Left renal cortex interstitium (tissue), 4 donors: ENCODE measurements around the gene MON2. TPM values are rescaled to one million over a fixed set of nuclear protein-coding genes. Genes with fewer than 3 reads are reported as not detected.
A peak's percentile ranks its signal among the peaks of the same experiment; 100 is the strongest.
"Not testable (repeated sequence)": the region's sequence is repeated elsewhere in the genome, so short reads cannot be mapped to it uniquely, and the experiment has no call there.

ENCODE experiments used
- DNase-seq, 4 donors: peaks; one replicate each; pipeline ENCODE4 v3.0.0-alpha.2; 2013; ENCODE audit warnings: low read depth in 4 of 4, low spot score in 2 of 4, missing footprints in 1 of 4
- polyA plus RNA-seq, 4 donors: library from polyadenylated mRNA; unstranded; fragments of 120-200 nt; gene quantifications; one replicate each; pipeline ENCODE4 v1.2.1, GENCODE V29; 2013; ENCODE audit not compliant: insufficient read length in 4 of 4

Gene MON2
- polyA plus RNA-seq, 4 donors = 38.3 to 86.8 (median 56.2) TPM

DNA sequence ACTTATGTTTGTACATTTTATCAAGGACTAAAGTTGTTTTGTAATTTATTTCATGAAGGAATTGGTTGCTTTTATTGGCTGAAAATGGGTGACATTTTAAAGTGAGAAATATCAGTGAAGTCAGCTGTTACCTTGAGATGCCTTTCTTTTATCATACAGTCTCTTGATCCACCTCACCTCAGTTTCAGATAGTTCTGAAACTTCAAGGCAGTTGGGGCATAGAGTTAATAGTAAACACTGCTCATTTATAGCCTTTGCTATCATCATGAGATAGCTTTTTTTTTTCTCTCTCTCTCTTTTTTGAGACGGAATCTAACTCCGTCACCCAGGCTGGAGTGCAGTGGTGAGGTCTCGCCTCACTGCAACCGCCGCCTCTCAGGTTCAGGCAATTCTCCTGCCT, 76.7 kb downstream of the MON2 start:
- no peak for DNase-seq

DNA sequence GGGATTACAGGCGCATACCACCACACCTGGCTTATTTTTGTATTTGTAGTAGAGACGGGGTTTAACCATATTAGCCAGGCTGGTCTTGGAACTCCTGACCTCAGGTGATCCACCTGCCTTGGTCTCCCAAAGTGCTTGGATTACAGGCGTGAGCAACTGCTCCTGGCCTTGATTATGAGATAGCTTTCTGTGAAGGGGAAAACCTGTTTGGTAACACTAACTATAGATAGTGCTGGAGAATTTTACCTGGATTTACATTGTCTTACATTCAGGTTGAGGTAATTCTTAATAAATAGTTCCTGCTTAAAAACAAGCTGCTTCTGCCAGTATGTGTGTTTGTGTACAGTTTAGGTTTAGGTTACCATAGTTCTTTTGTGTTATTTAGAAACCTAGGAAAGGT, 77.1 kb downstream of the MON2 start:
- no peak for DNase-seq

DNA sequence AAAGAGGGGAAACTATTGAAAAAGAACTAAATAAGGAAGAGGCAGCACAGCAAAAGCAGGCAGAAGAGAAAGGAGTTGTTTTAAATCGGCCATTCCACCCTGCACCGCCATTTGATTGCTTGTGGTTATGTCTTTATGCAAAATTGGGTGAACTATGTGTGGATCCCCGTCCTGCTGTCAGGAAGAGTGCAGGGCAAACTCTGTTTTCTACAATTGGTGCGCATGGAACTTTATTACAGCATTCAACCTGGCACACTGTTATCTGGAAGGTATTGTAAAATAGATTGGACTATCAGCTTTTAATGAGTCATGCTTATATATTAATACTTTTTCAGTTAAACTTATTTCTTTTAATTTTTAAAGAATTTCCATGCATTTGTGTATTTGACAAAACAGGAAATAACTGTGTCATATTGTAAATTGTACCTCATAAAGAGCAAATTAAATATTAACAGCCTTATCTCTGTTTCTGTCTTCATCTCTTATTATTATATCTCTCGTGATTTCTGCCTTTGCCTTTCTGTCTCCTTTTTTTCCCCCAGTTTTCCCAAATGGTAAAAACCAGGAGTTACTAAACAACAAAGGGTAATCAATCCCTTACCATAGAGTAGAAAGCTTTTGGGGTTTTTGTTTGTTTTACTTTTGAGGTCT, 86.4 kb downstream of the MON2 start:
- no peak for DNase-seq

DNA sequence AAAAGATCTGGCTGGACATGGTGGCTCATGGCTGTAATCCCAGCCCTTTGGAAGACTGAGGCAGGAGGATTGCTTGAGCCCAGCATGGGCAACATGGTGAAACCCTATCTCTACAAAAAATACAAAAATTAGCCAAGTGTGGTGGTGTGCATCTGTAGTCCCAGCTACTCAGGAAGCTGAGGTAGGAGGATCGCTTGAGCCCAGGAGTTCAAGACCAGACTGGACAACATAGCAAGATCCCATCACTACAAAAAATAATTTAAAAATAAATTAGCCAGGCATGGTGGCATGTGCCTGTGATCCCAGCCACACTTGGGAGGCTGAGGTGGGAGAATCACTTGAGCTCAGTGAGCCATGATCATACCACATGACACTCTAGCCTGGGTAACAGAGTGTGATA, 92.7 kb downstream of the MON2 start:
- DNase-seq = not testable (repeated sequence)

DNA sequence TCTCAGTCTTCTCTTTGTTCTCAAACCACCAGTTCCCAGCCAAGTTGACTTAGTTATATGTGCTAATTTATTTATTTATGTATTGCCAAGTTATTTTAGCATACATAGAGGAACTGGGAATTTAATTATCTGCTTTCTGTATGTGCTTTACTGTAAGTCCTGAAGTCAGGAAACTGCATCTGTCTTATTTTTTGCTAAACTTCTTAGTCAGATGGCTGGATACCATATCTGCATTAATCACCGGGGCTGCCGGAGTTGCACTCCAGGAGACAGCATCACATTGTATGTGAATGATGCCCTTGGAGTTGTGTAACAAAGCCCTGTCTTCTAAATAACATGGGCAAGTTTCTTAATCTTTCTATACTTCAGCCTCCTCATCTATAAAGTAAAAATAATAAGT, 96.2 kb downstream of the MON2 start:
- no peak for DNase-seq

DNA sequence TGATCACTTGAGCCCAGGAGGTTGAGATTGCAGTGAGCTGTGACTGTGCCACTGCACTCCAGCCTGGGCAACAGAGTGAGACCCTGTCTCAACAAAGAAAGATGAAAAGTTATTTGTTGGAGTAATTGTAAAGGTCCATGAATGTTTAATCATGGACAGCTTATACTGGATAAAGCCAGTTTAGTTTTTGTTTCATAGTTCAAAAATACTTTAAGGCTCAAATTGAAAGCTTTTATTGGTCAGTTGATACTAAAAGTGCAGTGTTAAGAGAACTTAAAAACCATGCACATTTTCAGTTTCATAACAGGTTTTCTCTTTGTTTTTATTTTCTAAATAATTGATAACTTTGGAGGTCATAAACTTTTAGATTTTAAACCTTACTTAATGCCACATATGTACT, 108.4 kb downstream of the MON2 start:
- no peak for DNase-seq

DNA sequence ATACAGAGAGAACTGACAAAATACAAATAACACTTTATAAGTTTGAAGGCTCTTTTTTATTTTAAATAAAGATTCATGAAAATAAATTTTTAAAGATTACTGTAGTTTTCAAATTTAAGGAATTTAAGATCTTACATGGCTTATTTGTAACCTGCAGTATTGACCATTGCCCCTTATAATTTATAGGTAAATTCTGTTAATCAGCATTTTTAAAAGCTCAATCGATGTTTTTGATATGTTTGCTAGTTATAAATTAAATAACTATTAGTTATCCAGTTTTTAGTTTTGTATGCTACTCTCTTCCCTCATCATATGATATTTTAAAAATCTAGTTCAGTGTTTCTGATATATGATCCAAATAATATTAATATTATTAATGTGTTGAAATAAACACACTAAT, 109.9 kb downstream of the MON2 start:
- DNase-seq = no peak

DNA sequence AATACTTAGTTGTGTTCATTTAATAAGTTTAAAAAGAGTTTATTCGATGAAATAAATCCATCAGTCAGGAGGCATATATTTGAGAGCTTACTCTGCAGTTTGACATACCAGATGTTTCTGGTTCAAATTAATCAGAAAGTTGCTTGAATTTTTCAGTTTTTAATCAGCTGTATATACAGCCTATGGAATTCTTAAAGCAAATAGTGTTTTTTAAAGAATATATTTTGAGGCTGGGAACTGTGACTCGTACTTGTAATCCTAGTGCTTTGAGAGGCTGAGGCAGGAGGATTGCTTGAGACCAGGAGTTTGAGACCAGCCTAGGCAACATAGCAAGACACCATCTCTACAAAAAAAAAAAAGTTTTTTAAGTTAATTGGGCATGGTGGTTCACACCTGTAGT, 112.1 kb downstream of the MON2 start:
- DNase-seq = no peak

DNA sequence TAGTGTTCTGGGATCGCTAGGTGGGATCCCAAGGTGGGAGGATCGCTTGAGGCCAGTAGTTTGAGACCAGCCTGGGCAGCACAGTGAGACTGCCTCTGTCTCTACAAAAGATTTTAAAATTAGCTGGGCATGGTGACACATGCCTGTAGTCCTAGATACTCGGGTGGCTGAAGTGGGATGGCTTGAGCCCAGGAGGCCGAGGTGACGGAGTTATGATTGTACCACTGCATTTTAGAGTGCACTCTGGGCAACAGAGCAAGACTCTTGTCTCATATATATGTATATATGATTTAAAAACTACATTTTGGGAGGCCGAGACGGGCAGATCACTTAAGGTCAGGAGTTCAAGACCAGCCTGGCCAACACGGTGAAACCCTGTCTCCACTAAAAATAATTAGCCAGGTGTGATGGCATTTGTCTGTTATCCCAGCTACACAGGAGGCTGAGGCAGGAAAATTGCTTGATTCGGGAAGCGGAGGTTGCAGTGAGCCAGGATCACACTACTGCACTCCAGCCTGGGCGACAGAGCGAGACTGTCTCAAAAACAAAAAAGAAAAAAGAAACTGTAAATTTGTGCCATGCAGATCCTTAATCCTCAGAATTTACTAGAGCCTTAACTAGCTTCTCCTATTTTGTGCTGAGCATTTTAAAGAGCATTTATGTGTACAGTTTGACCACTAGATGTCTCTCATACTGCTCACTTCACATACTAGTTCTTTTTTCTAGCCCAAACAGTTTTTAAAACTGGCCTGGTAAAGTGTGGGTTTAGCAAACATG, 114.8 kb downstream of the MON2 start:
- peak in 2 of 4 donors; percentile 35 to 49 for DNase-seq

DNA sequence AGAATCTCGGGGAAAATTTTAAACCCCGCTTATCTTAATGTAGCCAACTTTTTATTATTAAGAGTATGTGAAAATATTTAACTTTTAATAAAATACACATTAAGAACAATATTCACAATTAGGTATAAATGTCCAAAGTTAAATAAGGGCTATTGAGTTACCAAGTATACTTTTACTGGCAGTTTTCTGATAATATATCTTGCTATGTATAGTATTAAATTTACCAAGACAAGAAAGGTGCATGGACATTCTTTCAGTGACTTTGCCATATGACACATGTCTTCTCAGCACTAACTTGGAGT, 115.4 kb downstream of the MON2 start:
- no peak for DNase-seq

DNA sequence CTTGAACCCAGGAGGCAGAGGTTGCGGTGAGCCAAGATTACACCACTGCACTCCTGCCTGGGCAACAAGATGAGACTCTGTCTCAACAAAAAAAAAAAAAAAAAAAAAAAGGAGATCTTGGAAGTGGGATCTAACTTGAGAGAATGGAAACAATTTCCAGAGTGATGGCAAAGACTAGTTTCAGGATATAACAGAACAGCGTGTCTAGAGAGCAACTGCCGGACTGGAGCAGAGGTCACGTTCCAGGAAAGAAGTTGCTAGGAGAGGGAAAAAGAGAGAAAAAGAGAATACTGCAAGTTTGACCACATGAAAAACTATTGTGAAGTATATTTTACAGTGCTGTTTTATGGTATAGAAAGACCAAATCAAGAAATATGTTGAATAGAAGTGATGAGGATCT, 118.0 kb downstream of the MON2 start:
- DNase-seq = no peak

DNA sequence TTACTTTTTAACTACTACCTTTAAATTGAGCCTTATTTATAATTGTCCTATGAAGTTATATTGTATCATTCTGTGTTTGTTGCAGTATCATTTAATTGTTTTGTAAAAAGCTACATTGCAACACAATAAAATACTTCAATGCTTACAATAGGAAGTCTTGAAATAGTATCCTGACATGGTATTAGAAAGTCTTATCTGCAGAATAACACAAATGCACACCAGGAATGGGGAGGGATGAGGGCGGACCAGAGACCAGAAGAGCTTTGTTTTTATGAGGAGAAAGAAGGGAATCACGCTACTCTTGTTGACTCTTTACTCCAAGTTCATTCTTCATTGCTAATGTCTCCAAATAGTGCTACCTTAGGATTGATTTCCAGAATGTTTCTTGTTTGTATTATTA, 120.2 kb downstream of the MON2 start:
- no peak for DNase-seq

DNA sequence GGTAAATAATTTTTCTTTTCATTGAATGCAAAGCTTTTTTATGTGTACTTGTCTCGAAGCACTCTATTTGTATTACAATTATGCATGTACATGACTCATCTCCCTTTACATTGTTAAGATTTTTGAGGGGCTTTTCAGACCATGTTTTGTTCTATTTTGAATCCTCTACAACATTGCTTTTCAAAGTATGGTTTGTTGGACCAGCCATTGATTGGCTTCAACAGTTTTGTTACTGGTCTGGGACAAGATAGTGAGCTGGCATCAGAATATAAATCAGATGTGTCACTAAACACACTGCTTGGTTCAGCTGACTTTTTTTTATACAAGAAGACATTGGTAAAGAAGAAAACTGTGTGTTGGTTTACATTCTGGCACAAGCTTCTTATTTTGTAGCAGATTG, 122.3 kb downstream of the MON2 start:
- no peak for DNase-seq

DNA sequence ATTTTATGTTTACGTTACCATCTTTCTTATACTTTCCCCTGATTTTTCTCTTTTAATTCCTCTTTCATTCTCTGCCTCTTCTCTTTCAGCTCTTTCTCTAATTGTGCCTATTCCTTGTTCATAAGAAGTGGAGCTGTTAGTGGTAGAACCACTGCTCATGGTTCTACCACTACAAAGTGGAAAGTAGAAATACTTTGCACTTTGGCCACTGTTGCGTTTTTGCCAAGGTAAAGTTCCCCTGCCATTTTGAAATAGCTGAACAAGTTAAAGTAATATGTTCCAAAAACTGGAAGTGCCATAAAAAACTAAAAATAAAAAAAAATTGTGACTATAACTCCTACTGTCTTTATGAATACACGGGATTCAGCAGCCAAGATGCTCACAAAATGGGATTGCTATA, 130.6 kb downstream of the MON2 start:
- DNase-seq = no peak

DNA sequence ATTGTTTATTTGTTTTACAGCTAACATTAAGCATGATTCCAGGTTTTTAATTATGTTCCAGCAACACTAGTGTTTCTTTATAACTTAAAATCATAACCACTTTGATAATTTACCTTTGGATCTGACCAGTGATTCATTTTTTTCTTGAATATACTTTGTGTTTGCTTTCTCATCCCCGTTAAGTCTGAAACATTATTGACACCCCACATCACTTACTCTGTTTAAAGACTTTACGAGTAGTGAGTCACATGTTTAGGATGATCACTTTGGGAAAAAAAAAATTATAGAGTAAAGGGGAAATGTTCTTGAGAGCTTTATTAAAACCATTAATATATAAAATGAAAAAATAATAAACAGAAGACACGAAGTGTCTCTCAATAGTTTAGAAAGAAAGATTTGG, 132.2 kb downstream of the MON2 start:
- no peak for DNase-seq

DNA sequence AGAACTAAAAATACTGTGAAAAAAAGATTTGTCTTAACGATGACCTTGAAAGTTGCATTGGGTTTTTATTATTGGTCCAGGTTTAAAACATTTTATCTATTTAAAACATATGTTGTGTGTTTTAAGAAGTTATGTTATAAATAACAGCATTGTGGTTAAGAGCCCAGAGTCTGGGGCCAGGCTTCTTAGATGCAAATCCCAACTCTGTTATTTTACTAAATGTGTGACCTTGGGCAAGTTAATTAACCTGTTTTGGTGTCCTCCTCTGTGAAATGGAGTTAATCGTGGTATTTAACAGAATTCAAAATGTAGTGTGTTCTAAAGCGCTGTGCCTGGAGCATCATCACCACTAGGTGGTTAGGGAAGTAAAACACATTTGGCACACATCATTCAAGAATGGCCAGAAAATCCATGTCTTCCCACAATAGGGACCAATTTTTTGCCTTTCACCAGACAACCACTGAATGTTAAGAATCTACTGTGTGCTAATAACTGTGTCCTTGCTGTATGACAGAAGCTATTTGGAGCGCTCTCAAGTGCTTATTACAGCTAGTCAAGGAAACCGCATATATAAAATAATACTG, 133.3 kb downstream of the MON2 start:
- no peak for DNase-seq

DNA sequence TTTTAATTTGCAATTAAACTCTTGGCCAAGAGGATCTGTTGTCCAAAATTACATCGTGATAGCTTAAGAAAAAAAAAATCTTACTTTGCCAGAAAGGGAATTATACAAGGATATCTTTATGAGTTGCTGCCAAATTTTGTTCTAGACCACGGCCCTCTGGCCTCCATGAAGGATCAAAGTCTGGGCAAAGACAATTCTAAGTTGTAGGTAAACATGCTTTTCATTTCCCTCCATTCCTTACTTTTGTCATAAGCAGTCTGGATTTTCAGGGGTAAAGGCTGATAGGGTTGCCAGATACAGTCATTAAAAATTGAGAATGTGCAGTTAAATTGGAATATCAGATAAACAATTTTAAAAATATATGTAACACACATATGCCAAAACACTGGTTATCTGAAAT, 135.1 kb downstream of the MON2 start:
- DNase-seq = peak in 1 of 4 donors; percentile 4

DNA sequence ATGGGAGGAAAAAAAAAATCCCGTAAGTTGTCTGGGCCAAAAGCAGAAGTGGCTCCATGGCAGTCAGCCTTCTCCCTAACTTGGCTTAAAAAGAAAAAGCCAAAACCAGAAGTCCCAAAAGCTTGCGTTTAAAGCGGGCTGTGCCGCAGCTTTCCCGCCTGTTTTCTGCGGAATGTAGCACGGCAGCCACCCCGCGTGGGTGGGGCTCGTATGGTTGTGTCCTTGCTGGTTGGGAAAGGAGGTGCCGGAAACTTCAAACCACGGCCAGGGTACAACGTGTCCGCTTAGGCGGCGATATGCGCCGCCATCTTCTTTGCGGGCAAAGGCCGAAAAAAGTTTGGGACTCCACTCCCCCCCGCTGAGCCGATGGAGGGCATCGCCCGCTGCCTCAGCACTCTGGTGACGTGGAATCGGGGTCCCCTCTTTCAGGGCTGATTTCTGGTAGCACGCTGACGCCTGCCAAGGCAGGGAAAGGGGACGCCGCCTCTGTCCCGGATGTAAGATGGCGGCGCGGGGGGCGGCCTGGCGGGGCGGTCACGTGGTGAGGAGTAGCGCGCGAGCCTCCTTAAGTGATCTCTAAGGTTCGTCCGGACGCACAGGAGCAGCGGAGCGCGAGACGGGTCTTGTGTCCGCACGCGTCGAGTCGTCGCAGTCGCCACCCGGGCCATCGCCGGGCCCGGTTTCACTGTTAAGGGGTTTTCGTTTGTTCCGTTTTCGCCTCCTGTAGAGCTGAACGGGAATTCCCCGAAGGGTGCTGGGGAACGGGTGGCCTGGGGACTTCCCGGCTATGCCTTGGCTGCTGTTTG, 135.8 kb downstream of the MON2 start:
- peak; percentile 80 to 92 (median 86) for DNase-seq

DNA sequence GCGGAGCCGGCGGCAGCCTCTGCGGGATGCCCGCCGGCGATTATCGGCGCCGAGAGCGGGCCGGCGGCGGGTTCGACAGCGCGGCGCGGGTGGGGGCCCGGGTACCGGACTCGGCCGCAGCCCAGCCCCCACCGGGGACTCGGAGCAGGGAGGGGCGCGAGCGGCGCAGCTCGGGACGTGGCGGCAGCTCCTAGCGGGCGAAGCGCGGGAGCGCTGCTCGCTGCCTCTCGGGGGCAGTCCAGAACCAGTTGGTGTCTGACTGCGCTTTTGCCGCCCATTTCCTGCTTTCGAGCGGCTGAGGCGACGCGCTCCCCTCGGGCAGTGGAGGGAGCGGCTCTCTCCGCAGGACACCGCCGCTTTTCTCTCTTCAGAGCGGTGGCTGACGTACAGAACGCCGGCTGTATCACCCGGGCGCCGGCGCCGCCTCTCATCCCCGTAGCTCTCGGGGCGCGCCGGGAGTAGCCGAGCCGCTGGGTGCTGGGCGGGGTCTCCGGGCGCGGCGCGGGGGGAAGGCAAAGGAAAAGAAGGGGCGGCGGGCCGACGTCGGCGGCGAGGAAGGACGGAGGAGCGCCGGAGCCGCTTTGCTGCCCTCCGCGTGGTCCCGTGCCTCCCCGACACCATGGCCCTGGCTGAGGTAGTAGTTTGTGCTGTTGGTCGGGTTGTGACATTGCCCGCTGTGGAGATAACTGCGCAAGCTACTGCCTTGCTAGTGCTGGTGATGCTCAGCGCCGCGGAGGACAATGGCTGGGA, 136.6 kb downstream of the MON2 start:
- DNase-seq = peak; percentile 72 to 82 (median 80)

DNA sequence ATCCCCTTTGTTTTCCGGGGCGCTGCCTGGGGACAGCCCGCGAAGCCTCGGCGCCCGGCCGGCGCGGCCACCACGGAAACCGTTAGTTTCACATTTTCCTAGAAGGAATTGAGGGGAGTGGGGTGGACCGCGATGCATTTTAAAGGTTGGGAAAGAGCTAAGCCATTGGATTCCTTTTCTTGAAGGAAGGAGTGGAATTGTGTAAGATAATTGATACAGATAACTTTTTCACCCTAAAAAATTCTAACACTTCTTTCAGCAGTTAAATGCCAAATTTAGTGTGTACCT, 137.1 kb downstream of the MON2 start:
- peak in 3 of 4 donors; percentile 15 to 53 (median 42) for DNase-seq

DNA sequence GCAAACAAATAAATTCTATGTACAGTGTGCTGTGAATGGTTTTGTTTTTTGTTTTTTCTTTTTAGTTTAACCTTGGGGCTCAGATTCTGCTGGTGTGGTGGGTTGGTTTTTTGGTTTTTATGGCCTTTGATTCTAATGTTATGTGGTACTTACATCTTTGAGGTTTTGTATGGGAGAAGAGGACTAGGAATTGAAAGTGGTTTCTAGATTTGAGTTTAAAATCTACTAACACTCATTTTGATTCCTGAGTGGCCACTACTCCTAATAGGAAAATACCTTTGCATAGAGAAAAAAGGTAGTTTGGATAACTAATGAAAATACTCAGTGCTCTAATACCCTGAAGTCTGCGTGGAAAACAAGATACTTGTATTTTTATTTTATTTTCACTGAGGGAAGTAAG, 137.7 kb downstream of the MON2 start:
- peak in 1 of 4 donors; percentile 6 for DNase-seq
